DND-41 (cell line): ENCODE results near the gene SNRNP40.
A peak's percentile ranks its signal among the peaks of the same experiment; 100 is the strongest.

Experiments
- ATAC-seq: fragments of 200-7000 bp; cut with Tn5 transposase; 3 replicates; pipeline ENCODE4 v1.9.1; 2021; ENCODE audit warnings: low read depth; ENCODE audit not compliant: insufficient read depth
- DNase-seq: peaks from one replicate; pipeline ENCODE4 v3.0.0-alpha.2; 2020
- H2AFZ ChIP-seq: 2 replicates; pipeline ENCODE4 v1.6.0; 2012; ENCODE audit warnings: low read depth, low read length
- H3K27ac ChIP-seq: 2 replicates; pipeline ENCODE4 v1.5.1; 2012; ENCODE audit warnings: low read length, inconsistent platforms
- H3K27me3 ChIP-seq: fragments of 200-600 bp; sonication (generic); 2 replicates; pipeline ENCODE4 v1.6.0; 2012; ENCODE audit warnings: low read length, mild to moderate bottlenecking, inconsistent platforms; ENCODE audit not compliant: insufficient read depth, poor library complexity
- H3K36me3 ChIP-seq: 2 replicates; pipeline ENCODE4 v1.5.1; 2012; ENCODE audit warnings: low read length, inconsistent platforms; ENCODE audit not compliant: insufficient read depth
- H3K4me1 ChIP-seq: 2 replicates; pipeline ENCODE4 v1.5.1; 2012; ENCODE audit warnings: mild to moderate bottlenecking, low read length; ENCODE audit not compliant: insufficient read depth
- H3K4me2 ChIP-seq: 2 replicates; pipeline ENCODE4 v1.6.0; 2012; ENCODE audit warnings: mild to moderate bottlenecking, moderate library complexity, low read length, inconsistent platforms; ENCODE audit not compliant: insufficient read depth
- H3K4me3 ChIP-seq, 2 experiments: fragments of 200-600 bp in 1 of 2; shearing (Covaris generic) in 1 of 2; 2 replicates each; pipeline ENCODE4 v1.5.1; 2012 to 2016; ENCODE audit warnings: inconsistent platforms in 2 of 2, low read length in 2 of 2, mild to moderate bottlenecking in 2 of 2, low read depth in 1 of 2, moderate library complexity in 1 of 2
- H3K79me2 ChIP-seq: 2 replicates; pipeline ENCODE4 v1.6.0; 2012; ENCODE audit warnings: low read length, inconsistent platforms; ENCODE audit not compliant: insufficient read depth
- H3K9ac ChIP-seq: 2 replicates; pipeline ENCODE4 v1.6.0; 2012; ENCODE audit warnings: low read depth, mild to moderate bottlenecking, inconsistent platforms, low read length, moderate library complexity
- H3K9me3 ChIP-seq: 2 replicates; pipeline ENCODE4 v1.5.1; 2012; ENCODE audit warnings: low read length, moderate library complexity, mild to moderate bottlenecking, inconsistent platforms; ENCODE audit not compliant: insufficient read depth, severe bottlenecking
- H4K20me1 ChIP-seq: 2 replicates; pipeline ENCODE4 v1.6.0; 2012; ENCODE audit warnings: low read length; ENCODE audit not compliant: insufficient read depth
- CTCF ChIP-seq: IDR thresholded peaks from 2 replicates; pipeline ENCODE4 v1.5.1; 2012; ENCODE audit warnings: borderline replicate concordance, low read length, moderate library complexity, mild to moderate bottlenecking; ENCODE audit not compliant: poor library complexity, severe bottlenecking; ENCODE audit errors: extremely low read depth
- EZH2 ChIP-seq: IDR thresholded peaks from 3 replicates; pipeline ENCODE4 v1.6.1; 2012; ENCODE audit warnings: borderline replicate concordance, low read depth, mild to moderate bottlenecking, moderate library complexity, low read length, inconsistent platforms; ENCODE audit not compliant: severe bottlenecking

Gene SNRNP40

GRCh38 chr1:31214316-31215064, 82.1 kb downstream of the SNRNP40 start:
- Histone ChIP-seq H3K79me2 (no peaks in the 10 kb centered on the region), H3K4me2 (no peak overlapping the region), H3K27me3 (no peaks in the 10 kb centered on the region), H3K4me1 (no peaks in the 10 kb centered on the region), H4K20me1 (no peaks in the 10 kb centered on the region), H3K27ac (no peak overlapping the region), H3K9me3 (no peaks in the 10 kb centered on the region), H3K36me3 (no peaks in the 10 kb centered on the region), H3K4me3 (no peak overlapping the region), H3K9ac (no peak overlapping the region), H2AFZ (no peak overlapping the region)
- ATAC-seq (no peak), DNase-seq (no peak)
- TF ChIP-seq CTCF (peak; percentile 15), EZH2 (no peak)
